Measurements from ENCODE around the gene TRAF6. TPM values are rescaled to one million over a fixed set of nuclear protein-coding genes. Genes with fewer than 3 reads are reported as not detected.
A peak's percentile ranks its signal among the peaks of the same experiment; 100 is the strongest.
"Not testable (repeated sequence)": the region's sequence is repeated elsewhere in the genome, so short reads cannot be mapped to it uniquely, and the experiment has no call there.

TRAF6 gene
- total RNA-seq, 4 donors from 2014 or later: 9.8 to 14.4 (median 11.3) TPM

- in situ Hi-C loops (cut with MboI; ENCODE audit: low sequenced_read_pairs in 4 of 4) (no loop called here), intact Hi-C loops (cut with DNase I; ENCODE audit: low total_unique reads) (no loop called here)
- H3K27ac ChIP-seq: no peak overlapping the region
- ATAC-seq (no peak), DNase-seq (no peak)
- no peak for TF ChIP-seq POLR2A (IDR thresholded peaks at IDR 0.05)
- TF ChIP-seq, protein P1, sequence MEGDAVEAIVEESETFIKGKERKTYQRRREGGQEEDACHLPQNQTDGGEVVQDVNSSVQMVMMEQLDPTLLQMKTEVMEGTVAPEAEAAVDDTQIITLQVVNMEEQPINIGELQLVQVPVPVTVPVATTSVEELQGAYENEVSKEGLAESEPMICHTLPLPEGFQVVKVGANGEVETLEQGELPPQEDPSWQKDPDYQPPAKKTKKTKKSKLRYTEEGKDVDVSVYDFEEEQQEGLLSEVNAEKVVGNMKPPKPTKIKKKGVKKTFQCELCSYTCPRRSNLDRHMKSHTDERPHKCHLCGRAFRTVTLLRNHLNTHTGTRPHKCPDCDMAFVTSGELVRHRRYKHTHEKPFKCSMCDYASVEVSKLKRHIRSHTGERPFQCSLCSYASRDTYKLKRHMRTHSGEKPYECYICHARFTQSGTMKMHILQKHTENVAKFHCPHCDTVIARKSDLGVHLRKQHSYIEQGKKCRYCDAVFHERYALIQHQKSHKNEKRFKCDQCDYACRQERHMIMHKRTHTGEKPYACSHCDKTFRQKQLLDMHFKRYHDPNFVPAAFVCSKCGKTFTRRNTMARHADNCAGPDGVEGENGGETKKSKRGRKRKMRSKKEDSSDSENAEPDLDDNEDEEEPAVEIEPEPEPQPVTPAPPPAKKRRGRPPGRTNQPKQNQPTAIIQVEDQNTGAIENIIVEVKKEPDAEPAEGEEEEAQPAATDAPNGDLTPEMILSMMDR (IDR thresholded peaks at IDR 0.05 in 4 of 5, conservative IDR thresholded peaks at IDR 0.05 in 1 of 5): no peak
- H3K4me3 ChIP-seq: no peak overlapping the region
- H3K4me1 ChIP-seq: no peaks in the 10 kb centered on the region
- H3K9me3 ChIP-seq: no peaks in the 10 kb centered on the region
- H3K27me3 ChIP-seq: no peaks in the 10 kb centered on the region
- H3K36me3 ChIP-seq: no peaks in the 10 kb centered on the region
These were observed 20.8 kb upstream of the TRAF6 start for GRCh38 chr11:36530840-36531239.

GRCh38 chr11:36513965-36514364 is 3.9 kb upstream of the TRAF6 start:
- intact Hi-C loops (cut with DNase I; ENCODE audit: low total_unique reads) (no loop called here), in situ Hi-C loops (cut with MboI; ENCODE audit: low sequenced_read_pairs in 4 of 4) (loop anchor here in 1 of 4 donors (25.0 kb wide), 1 partner anchor 227 kb away; the partner anchor contains the start of genes COMMD9 and PRR5L)
- H3K27me3 ChIP-seq: no peaks in the 10 kb centered on the region
- DNase-seq (no peak), ATAC-seq (no peak)
- TF ChIP-seq, protein P1 (IDR thresholded peaks at IDR 0.05 in 4 of 5, conservative IDR thresholded peaks at IDR 0.05 in 1 of 5): no peak
- TF ChIP-seq POLR2A (IDR thresholded peaks at IDR 0.05): no peak
- H3K9me3 ChIP-seq: no peaks in the 10 kb centered on the region
- H3K4me3 ChIP-seq: no peak overlapping the region
- H3K36me3 ChIP-seq: no peaks in the 10 kb centered on the region
- peaks cover under 1 to 7% of the 10 kb centered on the region in 2 donors for H3K4me1 ChIP-seq
- no peak overlapping the region for H3K27ac ChIP-seq

- Histone ChIP-seq H3K9me3 (no peaks in the 10 kb centered on the region), H3K36me3 (no peaks in the 10 kb centered on the region), H3K27ac (no peak overlapping the region), H3K4me1 (peaks cover 13 to 20% of the 10 kb centered on the region in 2 donors), H3K4me3 (no peak overlapping the region), H3K27me3 (no peaks in the 10 kb centered on the region)
- no peak for TF ChIP-seq POLR2A (IDR thresholded peaks at IDR 0.05)
- TF ChIP-seq, protein P1 (IDR thresholded peaks at IDR 0.05 in 4 of 5, conservative IDR thresholded peaks at IDR 0.05 in 1 of 5): no peak
- intact Hi-C loops (cut with DNase I; ENCODE audit: low total_unique reads) (no loop called here), in situ Hi-C loops (cut with MboI; ENCODE audit: low sequenced_read_pairs in 4 of 4) (loop anchor here in 1 of 4 donors (25.0 kb wide), 1 partner anchor 225 kb away; the partner anchor contains the start of genes COMMD9 and PRR5L)
- DNase-seq (no peak), ATAC-seq (no peak)
These were observed 1.9 kb upstream of the TRAF6 start for GRCh38 chr11:36512016-36512415.

GRCh38 chr11:36511062-36511461 is 990 bp upstream of the TRAF6 start:
- H3K9me3 ChIP-seq, ATAC-seq, H3K36me3 ChIP-seq, H3K27me3 ChIP-seq, DNase-seq: not testable (repeated sequence)
- in situ Hi-C loops (cut with MboI; ENCODE audit: low sequenced_read_pairs in 4 of 4): loop anchor here in 1 of 4 donors (25.0 kb wide), 1 partner anchor 224 kb away; the partner anchor contains the start of genes COMMD9 and PRR5L
- H3K4me1 ChIP-seq: peaks cover 14 to 20% of the 10 kb centered on the region in 2 donors
- intact Hi-C loops (cut with DNase I; ENCODE audit: low total_unique reads): loop anchor here (2.0 kb wide), 1 partner anchor 84 kb away; the partner anchor contains the start of gene IFTAP
- H3K4me3 ChIP-seq: peak overlapping the region in 2 of 4 donors; percentile 91 to 97
- peak overlapping the region in 1 of 4 donors; percentile 91 for H3K27ac ChIP-seq

GRCh38 chr11:36510594-36510942 is 496 bp upstream of the TRAF6 start:
- TF ChIP-seq POLR2A (IDR thresholded peaks at IDR 0.05): no peak
- TF ChIP-seq, protein P1 (IDR thresholded peaks at IDR 0.05 in 4 of 5, conservative IDR thresholded peaks at IDR 0.05 in 1 of 5): no peak
- Histone ChIP-seq H3K27me3 (no peaks in the 10 kb centered on the region), H3K27ac (peak overlapping the region; percentile 88 to 94 (median 92)), H3K9me3 (no peaks in the 10 kb centered on the region), H3K4me1 (peaks cover 15 to 20% of the 10 kb centered on the region in 2 donors), H3K36me3 (no peaks in the 10 kb centered on the region), H3K4me3 (peak overlapping the region; percentile 73 to 97 (median 86))
- DNase-seq (no peak), ATAC-seq (peak in 1 of 2 donors; percentile 8)
- in situ Hi-C loops (cut with MboI; ENCODE audit: low sequenced_read_pairs in 4 of 4) (loop anchor here in 1 of 4 donors (25.0 kb wide), 1 partner anchor 223 kb away; the partner anchor contains the start of genes COMMD9 and PRR5L), intact Hi-C loops (cut with DNase I; ENCODE audit: low total_unique reads) (loop anchor here (2.0 kb wide), 1 partner anchor 84 kb away; the partner anchor contains the start of gene IFTAP)

All from gastrocnemius medialis (tissue), 4 donors.